ENCODE data around the gene BICDL1. TPM values are rescaled to one million over a fixed set of nuclear protein-coding genes. Genes with fewer than 3 reads are reported as not detected.
A peak's percentile ranks its signal among the peaks of the same experiment; 100 is the strongest.

The BICDL1 gene
- total and polyA plus RNA-seq, 2 donors (not counting 1 experiment from before 2014, with no cell fraction given): not detected

GRCh38 chr12:120101617-120102016, 112.6 kb downstream of the BICDL1 start:
- H3K9ac ChIP-seq (ENCODE audit: insufficient read depth, low read length): no peak overlapping the region
- no peaks in the 10 kb centered on the region for H3K27me3 ChIP-seq (ENCODE audit: control insufficient read depth, insufficient read depth, low read length)
- peaks cover 8% of the 10 kb centered on the region for H3K4me1 ChIP-seq (ENCODE audit: control insufficient read depth, extremely low read depth, insufficient read depth, low read length)
- H3K36me3 ChIP-seq (ENCODE audit: control insufficient read depth, insufficient read depth, low read length): peaks cover 20% of the 10 kb centered on the region
- no peak for TF ChIP-seq EZH2 (IDR thresholded peaks at IDR 0.05; ENCODE audit: low read length, missing control alignments)
- TF ChIP-seq, protein P1, sequence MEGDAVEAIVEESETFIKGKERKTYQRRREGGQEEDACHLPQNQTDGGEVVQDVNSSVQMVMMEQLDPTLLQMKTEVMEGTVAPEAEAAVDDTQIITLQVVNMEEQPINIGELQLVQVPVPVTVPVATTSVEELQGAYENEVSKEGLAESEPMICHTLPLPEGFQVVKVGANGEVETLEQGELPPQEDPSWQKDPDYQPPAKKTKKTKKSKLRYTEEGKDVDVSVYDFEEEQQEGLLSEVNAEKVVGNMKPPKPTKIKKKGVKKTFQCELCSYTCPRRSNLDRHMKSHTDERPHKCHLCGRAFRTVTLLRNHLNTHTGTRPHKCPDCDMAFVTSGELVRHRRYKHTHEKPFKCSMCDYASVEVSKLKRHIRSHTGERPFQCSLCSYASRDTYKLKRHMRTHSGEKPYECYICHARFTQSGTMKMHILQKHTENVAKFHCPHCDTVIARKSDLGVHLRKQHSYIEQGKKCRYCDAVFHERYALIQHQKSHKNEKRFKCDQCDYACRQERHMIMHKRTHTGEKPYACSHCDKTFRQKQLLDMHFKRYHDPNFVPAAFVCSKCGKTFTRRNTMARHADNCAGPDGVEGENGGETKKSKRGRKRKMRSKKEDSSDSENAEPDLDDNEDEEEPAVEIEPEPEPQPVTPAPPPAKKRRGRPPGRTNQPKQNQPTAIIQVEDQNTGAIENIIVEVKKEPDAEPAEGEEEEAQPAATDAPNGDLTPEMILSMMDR (conservative IDR thresholded peaks at IDR 0.05 in 1 of 2, IDR thresholded peaks at IDR 0.05 in 1 of 2; ENCODE audit: low read depth in 1 of 2, low read length in 2 of 2): no peak
- DNase-seq (ENCODE audit: low read depth in 2 of 2): no peak
- H3K9me3 ChIP-seq (ENCODE audit: control insufficient read depth, insufficient read depth, low read depth, low read length): no peaks in the 10 kb centered on the region
- H3K4me2 ChIP-seq (ENCODE audit: extremely low read depth, insufficient read depth, low read length): peak overlapping the region; percentile 77
- H3K27ac ChIP-seq (ENCODE audit: insufficient read depth, low read length): peak overlapping the region; percentile 51
- no peaks in the 10 kb centered on the region for H4K20me1 ChIP-seq (ENCODE audit: control insufficient read depth, extremely low read depth, insufficient read depth, low read length)
- H3K4me3 ChIP-seq (replicated peaks in 1 of 4; ENCODE audit: control extremely low read depth in 1 of 4, insufficient read depth in 1 of 4, low read depth in 3 of 4, low read length in 4 of 4): peak overlapping the region in 2 of 4 experiments; percentile 13 to 27
- peaks cover 62% of the 10 kb centered on the region for H3K79me2 ChIP-seq (ENCODE audit: control insufficient read depth, insufficient read depth, low read length)
- no peak overlapping the region for H2AFZ ChIP-seq (ENCODE audit: low read length)

- TF ChIP-seq EZH2 (IDR thresholded peaks at IDR 0.05; ENCODE audit: low read length, missing control alignments): no peak
- TF ChIP-seq, protein P1 (conservative IDR thresholded peaks at IDR 0.05 in 1 of 2, IDR thresholded peaks at IDR 0.05 in 1 of 2; ENCODE audit: low read depth in 1 of 2, low read length in 2 of 2): no peak
- Histone ChIP-seq H4K20me1 (ENCODE audit: control insufficient read depth, extremely low read depth, insufficient read depth, low read length) (no peaks in the 10 kb centered on the region), H3K4me3 (replicated peaks in 1 of 4; ENCODE audit: control extremely low read depth in 1 of 4, insufficient read depth in 1 of 4, low read depth in 3 of 4, low read length in 4 of 4) (no peak overlapping the region), H2AFZ (ENCODE audit: low read length) (no peak overlapping the region), H3K9me3 (ENCODE audit: control insufficient read depth, insufficient read depth, low read depth, low read length) (no peaks in the 10 kb centered on the region), H3K4me1 (ENCODE audit: control insufficient read depth, extremely low read depth, insufficient read depth, low read length) (peaks cover 8% of the 10 kb centered on the region), H3K9ac (ENCODE audit: insufficient read depth, low read length) (no peak overlapping the region), H3K27ac (ENCODE audit: insufficient read depth, low read length) (no peak overlapping the region), H3K4me2 (ENCODE audit: extremely low read depth, insufficient read depth, low read length) (no peak overlapping the region), H3K27me3 (ENCODE audit: control insufficient read depth, insufficient read depth, low read length) (no peaks in the 10 kb centered on the region), H3K79me2 (ENCODE audit: control insufficient read depth, insufficient read depth, low read length) (peaks cover 67% of the 10 kb centered on the region), H3K36me3 (ENCODE audit: control insufficient read depth, insufficient read depth, low read length) (peaks cover 15% of the 10 kb centered on the region)
- no peak for DNase-seq (ENCODE audit: low read depth in 2 of 2)
Observed at GRCh38 chr12:120102189-120103043, 113.4 kb downstream of the BICDL1 start.

DNA sequence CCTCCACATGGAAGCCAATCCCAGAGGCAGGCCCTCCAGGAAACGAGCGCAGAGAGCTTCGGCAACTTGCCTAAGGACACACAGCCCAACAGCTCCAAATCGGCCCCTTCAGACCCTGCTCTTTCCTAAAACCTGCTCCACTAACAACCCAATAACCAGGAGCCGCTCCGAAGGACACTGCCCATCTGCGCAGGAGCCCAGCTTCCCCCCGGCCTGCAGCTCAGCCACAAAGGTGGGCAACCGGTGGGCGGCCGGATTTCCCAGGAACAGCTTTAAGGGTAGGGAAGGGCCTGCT, 114.0 kb downstream of the BICDL1 start:
- Histone ChIP-seq H3K4me1 (ENCODE audit: control insufficient read depth, extremely low read depth, insufficient read depth, low read length) (peaks cover 8% of the 10 kb centered on the region), H3K27ac (ENCODE audit: insufficient read depth, low read length) (no peak overlapping the region), H4K20me1 (ENCODE audit: control insufficient read depth, extremely low read depth, insufficient read depth, low read length) (no peaks in the 10 kb centered on the region), H3K79me2 (ENCODE audit: control insufficient read depth, insufficient read depth, low read length) (peaks cover 71% of the 10 kb centered on the region), H3K36me3 (ENCODE audit: control insufficient read depth, insufficient read depth, low read length) (peaks cover 15% of the 10 kb centered on the region), H3K4me3 (replicated peaks in 1 of 4; ENCODE audit: control extremely low read depth in 1 of 4, insufficient read depth in 1 of 4, low read depth in 3 of 4, low read length in 4 of 4) (no peak overlapping the region), H2AFZ (ENCODE audit: low read length) (no peak overlapping the region), H3K9ac (ENCODE audit: insufficient read depth, low read length) (no peak overlapping the region), H3K4me2 (ENCODE audit: extremely low read depth, insufficient read depth, low read length) (no peak overlapping the region), H3K9me3 (ENCODE audit: control insufficient read depth, insufficient read depth, low read depth, low read length) (no peaks in the 10 kb centered on the region), H3K27me3 (ENCODE audit: control insufficient read depth, insufficient read depth, low read length) (no peaks in the 10 kb centered on the region)
- DNase-seq (ENCODE audit: low read depth in 2 of 2): no peak
- TF ChIP-seq, protein P1 (conservative IDR thresholded peaks at IDR 0.05 in 1 of 2, IDR thresholded peaks at IDR 0.05 in 1 of 2; ENCODE audit: low read depth in 1 of 2, low read length in 2 of 2): no peak
- TF ChIP-seq EZH2 (IDR thresholded peaks at IDR 0.05; ENCODE audit: low read length, missing control alignments): no peak
